Suppressor macrophage treated with lipopolysaccharide for 1 hour (primary cell): ENCODE measurements around the gene PDE6D.
"Not testable (repeated sequence)": the region's sequence is repeated elsewhere in the genome, so short reads cannot be mapped to it uniquely, and the experiment has no call there.

Experiments used
- DNase-seq, 3 donors: peaks; one replicate each; pipeline ENCODE4 v3.0.0-alpha.2; 2020 to 2022

The PDE6D gene

DNA sequence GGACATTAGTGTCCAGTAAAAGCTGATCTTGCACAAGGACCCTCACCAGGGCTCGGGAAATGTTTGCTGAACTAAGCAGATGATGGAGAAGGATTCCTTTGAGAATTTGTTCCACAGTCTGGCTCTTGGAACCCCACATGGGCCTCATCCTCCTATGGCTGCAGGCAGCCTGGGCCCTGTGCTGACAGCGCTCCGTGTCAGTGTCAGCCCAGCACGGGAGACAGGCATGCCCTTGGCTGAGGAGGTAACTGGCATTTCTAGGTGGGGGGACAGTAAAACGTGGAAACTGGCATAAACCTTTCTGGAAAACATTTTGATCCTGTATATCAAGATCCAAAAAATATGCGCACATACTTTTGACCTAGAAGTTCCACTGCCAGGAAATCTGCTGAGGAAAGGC, 62.3 kb downstream of the PDE6D start:
- DNase-seq: no peak

DNA sequence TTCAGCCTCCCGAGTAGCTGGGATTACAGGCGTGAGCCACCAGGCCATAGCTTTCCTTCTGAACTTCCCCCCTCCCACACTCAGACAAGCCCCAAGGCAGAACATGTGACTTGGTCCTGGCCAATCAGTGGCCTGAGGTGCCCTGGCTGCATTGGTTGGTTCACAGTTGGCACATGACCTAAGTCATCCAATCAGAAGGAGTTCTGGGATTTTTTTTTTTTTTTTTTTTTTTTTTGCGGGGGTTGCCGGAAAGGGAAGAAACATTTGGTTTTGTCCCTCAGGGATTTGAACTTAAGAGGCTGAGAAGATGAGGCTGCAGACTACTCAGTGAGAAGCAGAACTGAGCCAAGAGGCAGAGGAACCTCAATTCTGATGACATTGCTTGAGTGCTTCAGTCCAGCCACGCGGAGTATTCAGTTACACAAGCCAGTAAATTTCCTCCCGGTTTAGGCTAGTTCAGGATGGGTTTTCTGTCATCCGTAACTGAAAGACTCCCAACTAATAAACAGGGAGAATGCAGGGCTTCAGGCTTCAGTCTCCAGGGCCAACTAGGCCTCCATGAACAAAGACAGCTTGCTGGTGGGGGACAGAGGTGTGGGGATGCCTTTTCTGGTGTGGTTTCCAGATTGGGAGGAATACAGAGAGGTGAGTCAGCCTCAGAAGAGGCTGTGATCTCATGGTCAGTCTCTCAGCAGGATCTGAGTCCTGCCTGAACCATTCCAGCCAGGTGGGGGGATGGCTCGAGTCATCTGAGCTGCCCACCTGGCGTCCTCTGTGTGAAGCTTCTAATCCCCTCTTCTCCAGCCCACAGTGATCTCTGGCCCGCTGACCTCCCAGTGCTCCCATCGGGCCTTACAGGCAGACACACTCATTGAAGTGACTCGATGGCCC, 63.6 kb downstream of the PDE6D start:
- peak; percentile 89 to 94 (median 91) for DNase-seq

DNA sequence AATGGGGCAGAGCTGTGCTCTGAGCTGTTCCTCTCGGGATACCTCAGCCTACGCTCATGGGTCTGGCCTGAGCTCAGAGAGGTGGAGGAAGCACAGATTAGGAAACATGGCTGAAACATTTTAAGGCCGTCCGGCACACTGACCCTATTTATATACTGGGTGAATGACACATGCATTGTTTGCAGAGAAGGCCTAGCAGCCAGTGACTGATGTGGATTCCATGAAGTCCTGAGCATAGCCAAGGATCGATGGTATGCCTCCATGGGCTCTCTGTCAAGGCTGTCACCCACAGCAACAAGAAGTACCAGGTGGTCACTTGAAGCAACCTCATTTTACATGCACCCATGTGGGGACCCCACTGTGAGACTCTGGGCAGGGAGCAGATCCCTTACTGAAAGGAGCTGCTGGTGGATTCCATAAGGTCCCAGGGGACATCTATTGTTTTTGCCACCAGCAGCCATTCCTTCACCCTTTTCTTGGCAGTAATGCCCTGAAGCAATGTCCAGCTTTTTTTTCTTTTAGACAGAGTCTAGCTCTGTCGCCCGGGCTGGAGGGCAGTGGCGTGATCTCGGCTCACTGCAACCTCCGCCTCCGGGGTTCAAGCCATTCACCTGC, 64.3 kb downstream of the PDE6D start:
- peak in 1 of 3 donors; percentile 33 for DNase-seq

DNA sequence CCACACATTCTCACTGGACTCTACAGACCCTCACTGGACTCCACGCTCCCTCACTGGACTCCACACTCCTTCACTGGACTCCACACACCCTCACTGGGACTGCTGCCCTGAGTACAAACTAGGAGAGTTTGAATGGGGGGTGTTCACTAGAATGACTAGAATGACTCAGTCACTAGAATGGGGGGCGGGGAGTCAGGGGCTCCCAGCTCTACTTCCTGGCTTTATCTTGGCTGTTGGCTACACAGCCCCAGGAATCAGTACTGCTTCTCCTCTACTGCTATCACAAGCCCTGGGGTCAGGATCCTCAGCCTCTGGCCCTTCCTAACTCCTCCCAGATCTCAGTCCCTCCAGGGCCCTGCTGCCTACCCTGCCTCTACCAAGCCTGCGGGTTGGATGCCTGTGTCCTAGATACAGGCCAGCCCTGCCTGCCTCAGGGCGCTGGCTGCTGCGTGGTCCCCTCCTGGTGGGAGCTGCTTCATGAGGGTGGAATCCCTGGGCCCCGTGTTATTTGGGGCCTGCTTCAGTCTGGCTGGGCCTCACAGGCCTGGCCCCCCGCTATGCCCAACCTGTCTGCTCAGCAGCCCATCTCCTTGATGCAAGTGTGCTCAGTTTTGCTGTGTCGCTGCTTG, 65.0 kb downstream of the PDE6D start:
- DNase-seq: no peak

DNA sequence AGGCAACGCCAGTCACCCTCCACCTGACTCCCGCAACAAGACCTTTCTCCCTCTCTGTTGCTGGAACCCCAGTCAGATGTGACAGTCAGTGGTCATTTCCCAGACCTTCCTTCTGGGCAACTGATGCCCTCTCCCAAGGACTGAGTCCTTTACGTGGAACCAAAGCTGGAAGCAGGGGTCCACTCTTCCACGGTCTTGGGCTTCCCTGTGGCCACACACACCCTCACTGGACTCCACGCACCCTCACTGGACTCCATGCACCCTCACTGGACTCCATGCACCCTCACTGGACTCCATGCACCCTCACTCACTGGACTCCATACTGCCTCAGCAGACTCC, 65.6 kb downstream of the PDE6D start:
- no peak for DNase-seq

DNA sequence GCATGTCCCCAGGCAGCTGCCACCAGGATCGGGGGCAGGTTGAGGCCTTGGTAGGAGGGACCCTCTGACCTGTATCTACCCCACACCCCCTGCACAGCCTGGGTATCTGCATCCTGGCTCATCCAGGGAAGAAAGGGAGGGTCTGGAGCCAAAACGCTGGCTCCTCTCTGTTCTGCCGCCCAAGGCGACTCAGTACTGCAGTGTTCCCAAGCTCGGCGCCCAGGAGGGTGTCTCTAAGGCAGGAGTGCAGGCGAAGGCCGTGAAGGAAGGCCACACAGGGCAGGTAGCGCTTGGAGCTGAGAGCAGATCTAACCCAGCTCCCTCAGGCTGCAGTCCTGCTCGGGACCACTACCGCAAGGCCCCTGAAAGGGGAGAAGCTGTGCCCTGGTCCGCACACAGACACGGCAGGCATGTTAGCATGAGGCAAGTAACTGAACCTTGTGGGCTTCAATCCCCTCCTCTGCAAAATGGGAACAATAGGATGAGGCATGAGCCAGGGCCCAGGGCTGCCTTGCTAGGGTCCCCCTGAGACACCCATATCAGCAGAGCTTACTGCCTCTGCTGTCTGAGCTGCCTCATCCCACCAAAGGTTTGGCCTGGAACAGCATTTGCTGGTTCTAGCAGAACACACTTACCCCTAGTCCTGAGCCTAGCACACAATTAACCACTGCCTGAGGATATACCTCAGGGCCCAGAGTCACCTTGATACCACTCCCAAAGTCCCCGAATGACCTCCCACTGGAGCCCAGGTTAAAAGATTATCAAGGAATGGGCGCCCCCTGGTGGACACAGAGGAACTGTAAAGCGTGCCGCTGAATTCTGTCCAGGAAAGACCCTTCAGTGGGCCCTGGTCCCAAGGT, 66.2 kb downstream of the PDE6D start:
- DNase-seq: peak; percentile 75 to 91 (median 82)

DNA sequence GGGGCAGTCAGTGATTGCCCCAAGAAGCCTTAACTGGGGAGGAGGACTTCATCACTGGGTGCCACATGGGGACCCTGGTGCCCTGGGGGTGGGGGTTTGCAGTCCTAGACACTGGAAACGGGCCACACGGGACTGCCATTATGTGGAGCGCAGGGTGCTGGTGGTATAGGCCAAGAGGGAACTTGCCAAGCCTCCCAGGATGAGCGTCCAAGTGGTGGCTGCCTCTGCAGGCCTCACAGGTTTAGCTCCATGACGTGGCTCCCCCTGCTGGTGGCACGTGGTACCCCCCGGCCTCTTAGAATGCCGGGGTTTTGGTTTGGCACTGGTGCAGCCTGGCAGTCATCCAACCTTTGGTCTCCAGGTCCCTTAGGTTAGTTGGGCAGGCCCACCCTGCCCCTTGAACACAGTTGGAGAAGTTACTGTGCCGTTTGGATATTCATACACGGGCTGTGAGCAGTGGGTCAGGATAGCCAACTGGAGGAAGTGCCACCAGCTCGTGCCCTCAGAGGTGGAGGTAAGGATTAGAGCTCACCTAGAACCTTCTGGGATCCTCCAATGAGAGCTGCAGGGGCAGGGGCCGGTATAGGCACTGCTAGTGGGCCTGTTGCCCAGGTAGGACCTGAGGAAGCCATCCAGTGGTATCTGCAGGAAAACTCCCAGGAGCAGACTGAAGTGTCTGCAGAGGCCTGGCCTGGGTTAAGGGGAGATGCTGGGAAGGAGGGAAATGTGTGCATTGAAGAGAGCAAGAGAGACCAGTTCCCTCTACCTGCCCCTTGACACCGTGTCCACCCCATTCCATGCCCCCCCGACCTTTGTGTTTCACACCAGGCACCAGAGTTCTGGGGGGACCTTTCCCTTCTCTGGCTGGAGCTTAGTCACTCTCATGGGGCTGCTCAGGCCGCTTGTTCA, 67.1 kb downstream of the PDE6D start:
- DNase-seq: peak; percentile 91 to 96 (median 94)

DNA sequence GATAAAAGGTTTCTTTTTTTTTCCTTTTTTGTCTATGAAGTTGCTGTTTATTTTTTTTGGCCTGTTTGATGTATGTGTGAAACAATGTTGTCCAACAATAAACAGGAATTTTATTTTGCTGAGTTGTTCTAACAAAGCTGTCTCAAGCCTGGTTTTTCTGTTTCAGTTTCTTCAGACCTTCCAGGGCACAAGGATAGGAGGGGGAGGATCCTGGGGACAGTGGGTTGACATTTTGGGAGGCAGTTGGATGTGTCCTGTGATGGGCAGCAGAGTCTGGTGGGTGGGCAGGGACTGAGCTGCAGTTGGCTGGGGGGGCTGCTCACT, 67.7 kb downstream of the PDE6D start:
- DNase-seq: not testable (repeated sequence)

DNA sequence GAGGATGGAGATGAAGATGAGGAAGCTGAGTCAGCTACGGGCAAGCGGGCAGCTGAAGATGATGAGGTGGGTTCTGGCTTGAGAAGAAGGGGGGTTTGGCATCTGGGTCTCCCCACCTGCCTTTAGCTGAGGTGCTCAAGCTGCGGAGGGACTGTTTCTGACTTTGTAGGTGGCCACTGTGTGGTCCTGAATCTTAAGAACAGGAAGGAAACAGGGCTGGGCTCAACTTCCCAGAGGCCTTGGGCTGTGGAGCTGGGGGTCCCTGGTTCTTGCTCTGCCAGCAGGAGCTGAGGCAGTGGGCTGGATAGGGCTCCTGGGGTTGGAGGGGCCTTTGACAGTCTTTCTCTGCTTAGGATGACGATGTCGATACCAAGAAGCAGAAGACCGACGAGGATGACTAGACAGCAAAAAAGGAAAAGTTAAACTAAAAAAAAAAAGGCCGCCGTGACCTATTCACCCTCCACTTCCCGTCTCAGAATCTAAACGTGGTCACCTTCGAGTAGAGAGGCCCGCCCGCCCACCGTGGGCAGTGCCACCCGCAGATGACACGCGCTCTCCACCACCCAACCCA, 68.5 kb downstream of the PDE6D start:
- DNase-seq: peak in 2 of 3 donors; percentile 37 to 47

DNA sequence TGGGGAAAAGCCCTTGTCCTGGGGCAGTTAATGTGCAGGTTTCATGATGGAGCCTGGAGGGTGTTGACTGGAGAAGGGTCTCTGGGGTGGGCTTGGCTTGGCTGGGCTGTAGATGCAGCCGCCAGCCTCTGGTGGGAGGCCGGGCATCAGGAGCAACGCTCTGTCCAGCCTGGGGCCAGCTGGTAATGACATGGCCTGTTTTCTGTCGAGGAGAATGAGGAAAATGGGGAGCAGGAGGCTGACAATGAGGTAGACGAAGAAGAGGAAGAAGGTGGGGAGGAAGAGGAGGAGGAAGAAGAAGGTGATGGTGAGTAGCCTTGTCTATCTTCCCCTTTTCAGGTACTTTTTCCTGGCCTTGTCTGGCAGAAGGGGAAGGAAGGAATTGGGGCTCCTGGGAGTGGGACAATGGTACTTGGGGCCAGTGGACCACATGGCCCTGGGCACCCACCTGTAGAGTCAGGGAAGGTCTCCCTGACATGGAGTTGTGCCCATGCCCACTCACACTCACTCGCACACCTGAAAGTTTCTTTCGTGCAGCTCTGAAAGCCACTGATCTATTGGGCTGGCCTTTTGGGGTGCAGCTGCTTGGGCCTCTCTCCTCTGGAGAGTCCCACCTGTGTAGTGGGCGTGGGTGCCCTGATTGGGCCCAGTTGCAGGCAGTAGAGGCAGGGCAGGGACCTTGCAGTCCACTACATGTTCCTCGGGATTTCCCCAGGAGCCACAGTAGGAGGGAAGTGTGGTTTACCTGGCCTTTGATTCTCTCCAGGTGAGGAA, 69.2 kb downstream of the PDE6D start:
- no peak for DNase-seq

DNA sequence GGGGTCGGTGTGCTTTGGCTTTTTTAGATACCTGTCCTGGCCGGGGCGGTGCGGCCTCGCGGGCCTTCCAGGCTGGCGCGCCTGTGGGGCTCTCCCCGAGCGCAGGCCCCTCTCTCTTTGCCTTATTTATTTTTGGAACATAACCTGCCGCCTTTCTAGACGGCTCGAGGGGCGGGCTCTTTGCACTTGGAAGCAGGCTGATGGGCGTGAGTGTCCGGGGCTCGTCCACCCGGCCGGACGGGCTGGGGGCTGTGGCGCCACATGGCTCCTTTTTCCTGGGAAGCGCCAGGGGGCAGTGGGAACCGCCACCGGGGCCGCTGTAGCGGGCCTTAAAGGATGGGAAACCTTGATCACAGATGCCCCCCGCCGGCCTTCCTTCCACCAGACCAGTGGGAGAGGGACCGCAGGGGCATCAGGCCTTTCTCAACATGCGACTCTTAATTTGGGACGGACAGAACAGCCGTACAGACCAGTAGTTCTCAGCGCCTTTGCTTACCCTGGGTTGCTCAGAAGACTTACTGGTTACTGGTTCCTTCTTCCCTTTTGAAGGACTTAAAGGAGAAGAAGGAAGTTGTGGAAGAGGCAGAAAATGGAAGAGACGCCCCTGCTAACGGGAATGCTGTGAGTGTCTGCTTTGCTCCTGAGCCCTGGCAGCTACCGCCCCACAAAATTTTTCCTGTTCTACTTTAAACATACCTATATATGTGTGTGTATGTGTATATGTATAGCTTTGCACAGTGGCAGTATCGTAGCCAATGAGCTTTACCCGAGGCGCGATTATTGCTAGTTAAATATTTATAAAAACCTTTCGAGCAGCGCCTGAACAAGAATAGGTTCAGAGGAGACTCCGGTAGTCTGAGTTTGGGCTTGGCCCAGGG, 70.0 kb downstream of the PDE6D start:
- peak; percentile 49 to 71 (median 68) for DNase-seq

DNA sequence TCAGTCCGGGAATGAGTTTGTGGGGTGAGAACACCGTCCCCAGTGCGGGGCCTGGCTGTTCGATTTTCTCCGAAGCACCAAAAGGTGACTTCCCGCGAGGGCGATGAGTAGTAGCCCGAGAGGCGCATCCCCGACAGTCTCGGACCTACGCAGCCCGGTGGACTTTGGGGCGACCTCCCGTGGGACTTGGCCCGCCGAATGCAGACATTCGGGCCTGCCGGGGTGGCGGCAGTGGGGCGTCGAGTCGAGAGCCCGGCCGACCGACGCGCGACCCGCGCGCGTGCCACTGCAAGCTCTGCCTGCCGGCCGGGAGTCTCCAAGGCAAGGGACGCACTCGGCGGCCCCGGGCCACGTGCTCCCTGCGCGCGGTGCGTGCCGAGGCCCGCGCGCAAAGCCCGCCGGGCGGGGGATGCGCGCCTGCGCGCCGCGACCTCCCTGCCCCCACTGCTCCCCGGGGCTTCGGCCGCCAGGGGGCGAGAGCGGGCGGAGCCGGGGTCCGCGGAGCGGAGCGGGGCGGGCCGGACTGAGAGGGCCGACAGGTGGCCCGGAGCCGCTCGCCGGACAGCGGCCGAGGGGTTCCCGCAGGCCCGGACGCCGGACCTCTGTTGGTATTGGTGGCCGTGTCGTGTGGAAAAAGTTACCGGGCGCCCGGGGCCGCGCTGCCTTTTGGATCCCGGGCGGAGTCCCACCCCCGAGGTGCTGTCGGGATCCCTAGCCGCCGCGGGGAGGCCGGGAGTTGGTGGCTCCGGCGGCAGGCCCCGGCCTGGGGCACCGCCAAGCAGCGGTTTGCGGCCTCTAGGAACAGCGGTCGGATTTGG, 70.9 kb downstream of the PDE6D start:
- peak; percentile 89 to 97 (median 95) for DNase-seq

DNA sequence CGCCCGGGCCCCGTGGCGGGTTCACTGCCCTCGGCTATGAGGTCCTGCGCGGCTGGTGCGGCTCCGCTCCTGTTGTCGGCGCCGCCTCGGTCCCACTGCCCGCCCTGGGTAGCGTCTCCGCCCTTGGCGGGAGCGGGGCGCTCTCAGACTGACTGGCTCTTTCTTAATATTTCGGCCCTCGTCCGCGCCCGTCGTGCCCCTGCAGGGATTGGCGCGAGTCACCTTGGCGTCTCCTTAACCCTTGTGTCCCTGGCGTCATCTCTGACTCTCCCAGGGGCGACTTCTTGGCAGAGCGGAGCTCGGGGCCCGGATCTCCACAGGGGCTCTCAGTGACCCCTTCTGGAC, 71.5 kb downstream of the PDE6D start:
- peak in 2 of 3 donors; percentile 46 to 48 for DNase-seq

DNA sequence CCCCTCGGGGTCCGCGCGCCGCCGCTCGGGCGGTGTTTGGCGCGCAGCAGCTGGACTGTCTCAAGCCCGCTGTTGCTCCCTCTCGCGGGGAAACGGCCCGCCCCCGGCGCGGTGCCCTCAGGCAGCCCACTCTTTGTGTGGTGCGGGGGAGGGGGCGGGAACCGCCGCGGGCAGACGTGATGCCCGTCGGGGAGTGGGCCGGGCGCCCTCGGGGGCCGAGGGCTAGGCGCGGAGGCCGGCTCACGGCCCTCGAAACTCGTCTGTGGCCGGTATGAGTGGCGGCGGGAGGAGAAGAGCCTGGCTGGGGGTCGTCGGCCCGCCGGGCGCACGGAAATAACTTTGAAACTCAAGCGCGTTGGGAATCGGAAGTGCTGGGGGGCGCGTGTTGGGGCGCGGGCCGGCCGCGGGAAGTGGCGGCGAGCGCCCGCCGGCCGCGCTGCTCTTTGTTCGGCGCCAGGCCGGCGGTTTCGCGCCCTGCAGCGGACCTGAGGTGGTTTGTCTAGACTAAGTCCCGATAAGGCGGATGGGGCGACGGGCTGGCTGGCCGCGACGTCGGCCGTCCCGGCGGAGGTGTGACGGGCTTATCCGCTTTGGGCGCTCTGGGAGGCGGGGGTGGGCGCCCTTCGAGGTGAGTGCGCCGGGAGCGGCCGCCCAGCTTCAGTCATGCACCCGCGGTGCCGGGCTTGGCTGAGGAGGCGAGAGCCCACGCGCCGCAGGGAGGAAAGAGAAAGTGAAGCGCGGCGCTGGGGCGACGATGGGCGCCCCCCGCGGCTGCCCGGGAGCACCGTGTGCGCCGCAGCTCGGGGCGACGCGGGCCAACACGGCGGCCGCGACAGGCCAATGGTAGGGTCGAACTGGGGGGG, 72.1 kb downstream of the PDE6D start:
- DNase-seq: peak; percentile 76 to 88 (median 79)

DNA sequence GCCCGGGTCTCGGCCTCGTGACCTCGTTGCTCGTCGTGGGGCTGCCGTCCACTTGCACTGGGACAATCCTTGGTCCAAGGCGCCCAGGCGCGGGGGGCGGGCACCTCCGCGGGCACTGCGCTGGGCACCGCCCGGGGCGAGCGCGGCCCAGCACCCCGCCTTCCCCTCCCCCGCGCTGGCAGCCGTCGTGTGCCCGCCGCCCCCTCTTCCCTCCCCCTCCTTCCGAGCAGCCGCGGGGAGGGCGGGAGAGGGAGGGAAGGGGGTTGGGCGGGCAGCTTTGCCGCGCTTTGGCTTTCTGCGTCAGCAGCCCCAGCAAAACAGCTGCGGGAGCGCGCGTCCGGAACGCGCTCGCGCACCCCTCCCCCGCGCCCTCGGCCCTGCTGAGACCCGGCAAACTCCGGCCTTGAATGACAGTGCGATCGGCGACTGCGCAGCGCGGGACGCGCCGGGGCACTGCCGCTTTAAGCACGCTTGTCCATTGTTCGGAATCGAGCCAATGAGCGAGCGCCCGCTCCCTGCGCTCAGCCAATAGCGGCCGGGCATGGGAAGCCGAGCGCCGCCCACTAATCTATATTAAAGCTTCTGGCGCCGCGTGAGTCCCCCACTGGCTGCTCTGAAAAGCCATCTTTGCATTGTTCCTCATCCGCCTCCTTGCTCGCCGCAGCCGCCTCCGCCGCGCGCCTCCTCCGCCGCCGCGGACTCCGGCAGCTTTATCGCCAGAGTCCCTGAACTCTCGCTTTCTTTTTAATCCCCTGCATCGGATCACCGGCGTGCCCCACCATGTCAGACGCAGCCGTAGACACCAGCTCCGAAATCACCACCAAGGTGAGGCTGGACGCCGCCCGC, 72.9 kb downstream of the PDE6D start, which contains the start of gene PTMA:
TSS of gene PTMA (plus strand) at position 599 of the 846 bp plus-strand sequence. CDS start at position 781, 182 bp downstream.
- peak; percentile 98 to 100 (median 99) for DNase-seq

DNA sequence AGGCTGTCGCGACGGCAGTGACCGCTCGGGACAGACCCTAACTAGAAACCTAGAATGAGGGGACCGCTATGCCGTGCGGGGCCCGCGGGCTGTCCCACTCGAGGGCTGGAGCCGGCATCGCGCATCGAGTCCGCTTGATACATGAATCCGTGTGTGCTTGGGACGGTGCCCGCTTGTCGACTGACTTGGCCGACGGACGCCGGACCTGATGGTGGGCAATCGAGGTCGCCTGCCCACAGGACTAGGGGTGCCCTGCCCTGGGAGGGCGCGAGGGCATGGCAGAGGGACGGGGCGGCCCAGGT, 73.5 kb downstream of the PDE6D start:
- DNase-seq: peak in 2 of 3 donors; percentile 46 to 62
